ENCODE data around the gene OR51E2. TPM values are rescaled to one million over a fixed set of nuclear protein-coding genes. Genes with fewer than 3 reads are reported as not detected.

OR51E2 gene
- total and polyA plus RNA-seq, 2 of the 8 experiments (the other 6 are each of a cell fraction or from before 2014, with no cell fraction given) = not detected

- TF ChIP-seq CHD7 (IDR thresholded peaks at IDR 0.05; ENCODE audit: insufficient replicate concordance, low read length) (no peak), JUN (IDR thresholded peaks at IDR 0.05; ENCODE audit: low read depth, low read length) (no peak), CTCF (IDR thresholded peaks at IDR 0.05; ENCODE audit: control extremely low read depth in 1 of 3, insufficient read depth in 1 of 3, low read depth in 1 of 3, low read length in 3 of 3) (no peak), ASH2L (IDR thresholded peaks at IDR 0.05; ENCODE audit: low read length) (no peak), NRF1 (IDR thresholded peaks at IDR 0.05; ENCODE audit: low read depth, low read length) (no peak), SIRT6 (IDR thresholded peaks at IDR 0.05; ENCODE audit: low read length) (no peak), ATF3 (IDR thresholded peaks at IDR 0.05; ENCODE audit: insufficient read depth, low read depth, low read length) (no peak)
Observed at GRCh38 chr11:4699697-4700435, 2.2 kb upstream of the OR51E2 start (continued).
